Activated CD4-positive, alpha-beta memory T cell treated with anti-CD3 and anti-CD28 coated beads, Interleukin-2, amount 10 ng/mL, durations not matched to agents 7 days and 5 days (primary cell): Measurements from ENCODE around the gene ZMIZ1. TPM values are rescaled to one million over a fixed set of nuclear protein-coding genes. Genes with fewer than 3 reads are reported as not detected.
"Not testable (repeated sequence)": the region's sequence is repeated elsewhere in the genome, so short reads cannot be mapped to it uniquely, and the experiment has no call there.

Experiments used
- CTCF ChIA-PET: fragments of 350-600 bp; sonication (Branson Sonifier 250); formaldehyde crosslinking; loops from one replicate; lab custom pipeline; 2021; ENCODE audit warnings: antibody characterized with exemption, inconsistent platforms; lab: Charles Lee
- POLR2A ChIA-PET: fragments of 350-600 bp; sonication (Branson Sonifier 250); formaldehyde crosslinking; loops from one replicate; lab custom pipeline; 2021; ENCODE audit warnings: antibody characterized with exemption; lab: Charles Lee
- DNase-seq: peaks from one replicate; pipeline ENCODE4 v3.0.0-alpha.2; 2020
- H3K27ac Mint-ChIP-seq: one replicate; pipeline ENCODE4 v1.8.0; 2021; ENCODE audit warnings: mild to moderate bottlenecking, mixed read lengths
- H3K27me3 Mint-ChIP-seq: one replicate; pipeline ENCODE4 v1.8.0; 2021; ENCODE audit warnings: mixed read lengths
- H3K36me3 Mint-ChIP-seq: one replicate; pipeline ENCODE4 v1.8.0; 2021; ENCODE audit warnings: low read depth, mixed read lengths
- H3K4me1 Mint-ChIP-seq: one replicate; pipeline ENCODE4 v1.8.0; 2021; ENCODE audit warnings: mixed read lengths
- H3K4me3 Mint-ChIP-seq: one replicate; pipeline ENCODE4 v1.8.0; 2021; ENCODE audit warnings: mild to moderate bottlenecking, mixed read lengths
- H3K9me3 Mint-ChIP-seq: one replicate; pipeline ENCODE4 v1.8.0; 2021; ENCODE audit warnings: mixed read lengths
- total RNA-seq, 2 experiments: library from RNA; stranded (reverse); gene quantifications; one replicate each; pipeline ENCODE4 v1.2.3, GENCODE V29; 2021

The ZMIZ1 gene
- total RNA-seq, 2 experiments from 2014 or later, result 46.9 to 47.0 TPM

DNA sequence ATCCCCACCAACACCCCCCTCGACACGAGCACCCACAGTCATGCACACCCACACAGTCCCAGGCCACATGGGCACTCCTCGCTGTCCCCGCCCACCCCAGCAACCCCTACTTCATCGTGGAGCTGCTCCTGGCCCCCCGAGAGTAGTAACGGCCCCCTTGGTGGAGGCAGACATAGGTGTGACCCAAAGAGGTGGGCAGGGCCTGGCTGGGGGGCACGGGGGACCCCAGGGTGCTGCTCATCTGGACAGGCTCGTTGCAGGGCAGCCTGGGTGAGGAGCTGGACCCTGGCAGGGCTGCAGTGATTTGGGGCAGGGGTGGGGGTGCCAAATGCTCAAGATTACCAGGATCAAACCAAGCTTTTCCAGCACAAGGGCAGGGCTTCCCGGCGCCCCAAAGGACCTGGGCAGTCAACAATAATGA, 42.4 kb upstream of the ZMIZ1 start:
- Mint-ChIP-seq H3K4me3 (no peak overlapping the region), H3K9me3 (no peaks in the 10 kb centered on the region), H3K4me1 (peaks cover 12% of the 10 kb centered on the region), H3K27me3 (no peaks in the 10 kb centered on the region), H3K27ac (no peak overlapping the region), H3K36me3 (no peaks in the 10 kb centered on the region)
- DNase-seq, result no peak
- CTCF ChIA-PET, result no interaction called here
- POLR2A ChIA-PET, result no interaction called here

DNA sequence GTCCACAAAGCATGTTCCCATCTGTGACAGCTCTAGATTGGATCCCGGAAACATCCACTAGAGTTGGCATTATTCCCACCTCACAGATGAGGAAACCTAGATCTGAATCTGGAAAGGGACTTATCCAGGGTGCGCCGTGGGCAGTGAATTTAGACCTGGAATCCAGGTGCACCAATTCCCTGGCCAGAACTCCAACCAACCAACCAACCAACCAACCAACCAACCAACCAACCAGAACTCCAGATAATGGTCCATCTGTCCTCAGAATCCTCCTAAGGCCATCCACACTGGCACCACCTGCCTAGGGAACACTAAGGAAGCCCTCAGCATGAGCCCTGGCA, 42.0 kb upstream of the ZMIZ1 start:
- CTCF ChIA-PET, result no interaction called here
- H3K4me3 Mint-ChIP-seq, result no peak overlapping the region
- H3K9me3 Mint-ChIP-seq, result no peaks in the 10 kb centered on the region
- DNase-seq, result no peak
- no peak overlapping the region for H3K27ac Mint-ChIP-seq
- POLR2A ChIA-PET, result no interaction called here
- H3K4me1 Mint-ChIP-seq, result peaks cover 12% of the 10 kb centered on the region
- no peaks in the 10 kb centered on the region for H3K27me3 Mint-ChIP-seq
- no peaks in the 10 kb centered on the region for H3K36me3 Mint-ChIP-seq

DNA sequence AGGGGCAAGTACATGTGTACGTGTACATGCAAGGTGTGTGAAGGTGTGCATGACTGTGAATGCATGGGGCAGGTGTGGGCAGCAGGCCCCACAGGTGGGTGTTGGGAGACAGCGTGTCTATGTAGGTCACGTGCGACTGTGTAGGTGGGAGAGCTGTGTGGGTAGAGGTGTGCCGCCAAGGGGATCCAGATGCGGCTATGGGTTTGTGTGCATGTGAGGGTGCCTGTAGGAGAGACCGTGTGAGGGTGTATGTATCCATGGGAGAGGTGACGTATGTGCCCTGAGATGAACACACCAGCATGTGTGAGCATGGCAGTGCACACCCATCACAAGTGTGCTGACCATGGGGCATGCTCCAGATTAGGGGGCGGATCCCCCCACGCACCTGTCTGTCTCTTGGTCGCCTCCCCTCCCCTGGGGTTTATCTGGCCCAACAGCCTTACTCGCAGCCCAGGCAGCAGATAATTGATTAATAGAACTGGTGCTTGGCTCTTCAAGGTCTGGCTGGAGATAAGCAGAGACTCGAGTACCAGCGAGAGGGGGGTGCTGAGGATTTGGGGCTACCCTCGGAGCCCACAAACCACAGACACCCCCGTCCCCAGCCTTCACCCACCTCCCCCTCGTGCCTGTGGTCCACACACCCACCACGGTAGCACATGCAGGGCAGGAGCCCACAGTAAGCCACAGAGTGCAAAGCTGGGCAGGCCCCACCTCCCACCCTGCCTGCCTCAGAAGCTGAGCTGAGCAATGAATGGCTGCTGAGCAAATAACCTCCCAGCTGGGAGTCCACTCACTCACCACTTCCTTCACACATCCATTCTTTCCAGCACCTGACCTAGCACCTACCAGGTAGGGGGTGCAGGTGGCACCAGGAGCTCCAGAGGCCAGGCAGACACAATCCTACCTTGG, 41.4 kb upstream of the ZMIZ1 start:
- H3K9me3 Mint-ChIP-seq, result no peaks in the 10 kb centered on the region
- no peak overlapping the region for H3K4me3 Mint-ChIP-seq
- no peak for DNase-seq
- no peak overlapping the region for H3K27ac Mint-ChIP-seq
- ChIA-PET CTCF (interaction anchor here (1.0 kb wide), 1 partner anchor 10 kb away, joined by 3 read pairs; no protein-coding TSS in a partner anchor), POLR2A (interaction anchor here (1.2 to 1.8 kb wide), 2 partner anchors 9 to 18 kb away, joined by 4 read pairs; no protein-coding TSS in a partner anchor)
- H3K36me3 Mint-ChIP-seq, result no peaks in the 10 kb centered on the region
- no peaks in the 10 kb centered on the region for H3K27me3 Mint-ChIP-seq
- peaks cover 12% of the 10 kb centered on the region for H3K4me1 Mint-ChIP-seq

DNA sequence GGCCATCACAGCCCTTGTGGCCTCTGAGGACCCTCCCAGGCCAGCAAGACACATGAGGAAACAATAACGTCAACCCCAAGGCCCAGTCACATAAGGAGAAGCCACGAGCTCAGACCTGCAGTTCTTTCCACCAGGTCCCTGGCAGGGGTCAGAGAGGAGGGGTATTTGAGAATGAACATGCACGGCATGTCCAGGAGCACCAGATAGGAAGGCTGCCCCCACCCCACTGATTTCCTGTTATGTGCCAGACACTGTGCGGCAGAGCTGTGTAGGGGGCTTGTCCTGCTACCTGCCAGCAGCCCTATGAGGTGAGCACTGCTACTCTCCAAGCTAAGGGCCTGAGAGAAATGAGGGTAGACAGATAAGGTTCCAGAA, 40.7 kb upstream of the ZMIZ1 start:
- H3K27ac Mint-ChIP-seq, result no peak overlapping the region
- H3K36me3 Mint-ChIP-seq, result no peaks in the 10 kb centered on the region
- no peak for DNase-seq
- ChIA-PET CTCF (interaction anchor here (1.0 kb wide), 1 partner anchor 9 kb away, joined by 3 read pairs; no protein-coding TSS in a partner anchor), POLR2A (interaction anchor here (1.2 to 1.8 kb wide), 2 partner anchors 9 to 17 kb away, joined by 4 read pairs; no protein-coding TSS in a partner anchor)
- H3K4me3 Mint-ChIP-seq, result no peak overlapping the region
- no peaks in the 10 kb centered on the region for H3K9me3 Mint-ChIP-seq
- H3K27me3 Mint-ChIP-seq, result no peaks in the 10 kb centered on the region
- H3K4me1 Mint-ChIP-seq, result peaks cover 10% of the 10 kb centered on the region

DNA sequence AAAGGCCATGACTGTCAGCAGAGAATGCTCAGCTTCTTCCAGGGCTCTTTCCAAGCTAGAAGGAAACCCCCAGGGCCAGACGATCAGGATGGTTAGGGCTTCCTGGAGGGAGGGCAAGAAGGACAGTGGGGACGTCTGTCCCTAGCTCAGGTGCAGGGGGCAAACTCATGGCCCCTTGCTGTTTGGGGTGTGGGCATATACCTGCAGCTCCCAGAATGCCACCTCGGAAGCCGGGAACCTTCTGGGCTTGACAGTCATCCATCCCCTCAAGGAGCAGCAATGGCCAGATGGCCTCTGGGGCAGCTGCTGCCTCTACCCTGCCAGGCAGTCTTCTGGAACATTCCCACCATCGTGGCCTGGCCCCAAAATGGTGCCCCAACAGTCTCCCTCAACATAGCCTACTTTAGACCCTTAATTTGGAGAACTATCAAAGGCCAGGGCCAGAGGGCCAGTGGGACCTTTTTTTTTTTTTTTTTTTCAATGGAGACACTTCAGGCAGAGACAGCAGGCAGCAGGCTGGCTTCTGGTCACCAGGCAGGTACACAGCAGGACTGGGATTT, 40.2 kb upstream of the ZMIZ1 start:
- Mint-ChIP-seq H3K36me3 (no peaks in the 10 kb centered on the region), H3K4me3 (no peak overlapping the region), H3K27me3 (no peaks in the 10 kb centered on the region), H3K27ac (no peak overlapping the region), H3K9me3 (no peaks in the 10 kb centered on the region), H3K4me1 (peaks cover 10% of the 10 kb centered on the region)
- ChIA-PET CTCF (interaction anchor here (1.0 kb wide), 1 partner anchor 8 kb away, joined by 3 read pairs; no protein-coding TSS in a partner anchor), POLR2A (interaction anchor here (0.7 to 1.8 kb wide), 3 partner anchors 8 to 17 kb away, joined by 3 to 4 read pairs (median 4); no protein-coding TSS in a partner anchor)
- no peak for DNase-seq

DNA sequence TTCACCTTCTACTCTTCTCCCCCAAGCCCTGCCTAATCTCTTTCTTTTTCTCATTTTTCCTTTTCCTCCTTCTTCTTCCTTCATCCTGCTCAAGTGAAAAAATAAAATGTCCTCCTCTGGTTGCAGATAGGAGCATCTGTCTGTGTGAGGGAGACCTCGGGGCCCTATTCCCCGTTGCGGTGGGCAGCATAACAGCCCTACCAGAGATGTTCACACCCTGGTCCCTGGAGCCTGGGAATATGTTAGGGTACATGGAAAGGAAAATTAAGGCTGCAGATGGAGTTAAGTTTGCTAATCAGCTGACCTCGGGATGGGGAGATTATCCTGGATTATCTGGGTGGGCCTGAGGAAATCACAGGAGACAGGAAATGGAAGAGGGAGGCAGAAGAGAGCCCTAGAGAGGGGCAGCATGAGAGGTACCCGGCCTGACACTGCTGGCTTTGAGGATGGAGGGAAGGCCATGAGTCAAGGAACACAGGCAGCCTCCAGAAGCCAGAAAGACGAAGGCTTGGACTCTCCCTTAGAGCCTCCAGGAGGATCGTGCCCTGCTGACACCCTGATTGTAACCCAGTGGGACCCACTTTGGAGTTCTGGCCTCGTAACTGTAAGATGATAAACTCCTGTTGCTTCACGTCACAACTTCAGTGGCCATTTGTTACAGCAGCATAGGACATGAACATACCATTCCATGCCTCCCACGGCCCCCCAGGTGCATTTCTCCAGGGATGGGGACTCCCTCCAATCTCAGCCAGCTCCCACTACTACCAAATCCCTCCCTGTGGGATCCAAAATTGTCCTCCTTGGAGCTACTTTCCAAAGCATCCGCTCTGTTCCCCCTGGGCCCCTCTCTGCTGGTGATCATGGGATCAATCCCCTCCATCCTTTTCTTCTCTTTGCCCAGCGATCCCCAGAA, 39.0 kb upstream of the ZMIZ1 start:
- H3K27me3 Mint-ChIP-seq, result peaks cover 2% of the 10 kb centered on the region
- H3K4me1 Mint-ChIP-seq, result peaks cover 10% of the 10 kb centered on the region
- H3K4me3 Mint-ChIP-seq, result no peak overlapping the region
- no peaks in the 10 kb centered on the region for H3K9me3 Mint-ChIP-seq
- no peak for DNase-seq
- ChIA-PET POLR2A (interaction anchor here (0.7 kb wide), 1 partner anchor 14 kb away, joined by 3 read pairs; no protein-coding TSS in a partner anchor), CTCF (no interaction called here)
- H3K36me3 Mint-ChIP-seq, result no peaks in the 10 kb centered on the region
- H3K27ac Mint-ChIP-seq, result no peak overlapping the region

DNA sequence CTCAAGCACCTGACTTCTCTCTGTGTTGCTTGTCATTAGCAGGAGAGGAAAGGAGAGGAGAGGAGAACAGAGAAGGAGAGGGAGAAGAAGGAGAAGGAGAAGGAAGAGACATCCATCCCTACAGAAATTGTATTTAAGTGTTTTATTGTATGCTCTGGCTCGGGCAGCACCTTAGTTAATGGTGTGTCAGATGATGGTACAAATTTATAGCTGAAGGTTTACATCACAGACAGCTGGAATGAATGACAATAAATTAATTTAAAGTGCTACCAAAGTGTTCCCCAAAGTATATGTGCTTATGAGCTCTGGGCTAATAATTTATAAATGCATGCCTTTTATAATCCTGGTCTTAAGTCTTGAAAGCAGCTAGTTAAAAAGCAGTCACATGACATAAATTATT, 38.1 kb upstream of the ZMIZ1 start:
- Mint-ChIP-seq H3K27me3 (peaks cover 2% of the 10 kb centered on the region), H3K9me3 (no peaks in the 10 kb centered on the region), H3K36me3 (no peaks in the 10 kb centered on the region), H3K4me1 (peaks cover 8% of the 10 kb centered on the region), H3K27ac (no peak overlapping the region), H3K4me3 (no peak overlapping the region)
- DNase-seq, result no peak
- POLR2A ChIA-PET, result no interaction called here
- CTCF ChIA-PET, result no interaction called here

DNA sequence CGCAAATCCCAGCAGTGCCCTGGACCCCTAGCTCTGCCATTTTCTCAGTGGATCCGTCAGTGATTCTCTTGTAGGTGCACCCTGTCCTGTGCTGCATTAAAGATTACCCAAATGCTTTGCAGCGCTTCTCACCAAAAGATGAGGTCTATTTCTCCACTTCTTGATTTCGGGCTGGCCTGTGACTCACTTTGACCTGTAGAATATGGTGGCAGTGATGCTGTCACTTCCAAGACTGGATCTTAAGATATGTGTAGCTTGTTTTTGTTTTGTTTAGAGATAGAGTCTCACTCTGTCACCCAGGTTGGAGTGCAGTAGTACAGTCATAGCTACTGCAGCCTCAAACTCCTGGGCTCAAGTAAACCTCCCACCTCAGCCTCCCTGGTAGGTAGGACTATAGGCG, 37.0 kb upstream of the ZMIZ1 start:
- Mint-ChIP-seq H3K9me3 (no peaks in the 10 kb centered on the region), H3K27me3 (peaks cover 2% of the 10 kb centered on the region), H3K4me3 (no peak overlapping the region), H3K36me3 (no peaks in the 10 kb centered on the region), H3K4me1 (peaks cover 6% of the 10 kb centered on the region), H3K27ac (no peak overlapping the region)
- ChIA-PET CTCF (no interaction called here), POLR2A (no interaction called here)
- DNase-seq, result no peak

DNA sequence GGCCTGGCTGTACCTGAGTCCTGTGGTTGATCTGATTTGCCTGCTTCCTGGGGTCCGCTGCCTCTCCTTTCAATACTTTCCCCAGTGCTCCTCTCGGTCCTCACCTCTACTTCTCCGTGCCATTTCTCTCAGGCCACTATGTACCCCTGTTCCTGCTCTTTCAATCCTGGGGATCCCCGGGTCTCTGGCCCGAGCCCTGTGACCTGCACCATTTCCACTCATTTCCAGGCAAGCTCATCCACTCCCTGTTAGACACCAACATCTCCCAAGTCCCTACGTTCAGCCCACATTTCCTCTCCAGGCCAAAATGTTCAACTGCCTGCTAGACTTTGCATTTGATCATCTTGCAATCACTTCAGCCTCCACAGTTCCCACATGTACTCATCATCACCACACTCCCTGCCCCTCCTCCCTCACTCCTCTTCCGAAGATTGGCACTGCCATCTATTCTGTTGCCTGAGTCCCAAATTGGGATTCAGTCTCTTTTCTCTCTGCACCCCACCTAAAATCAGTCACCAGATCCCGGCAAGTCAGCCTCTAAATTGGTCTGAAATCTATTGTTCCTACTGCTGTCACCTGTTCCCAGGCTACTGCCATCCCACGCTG, 34.4 kb upstream of the ZMIZ1 start:
- Mint-ChIP-seq H3K27ac (no peak overlapping the region), H3K4me1 (no peaks in the 10 kb centered on the region), H3K4me3 (no peak overlapping the region), H3K36me3 (no peaks in the 10 kb centered on the region), H3K27me3 (peaks cover 2% of the 10 kb centered on the region), H3K9me3 (no peaks in the 10 kb centered on the region)
- no peak for DNase-seq
- ChIA-PET POLR2A (no interaction called here), CTCF (no interaction called here)

DNA sequence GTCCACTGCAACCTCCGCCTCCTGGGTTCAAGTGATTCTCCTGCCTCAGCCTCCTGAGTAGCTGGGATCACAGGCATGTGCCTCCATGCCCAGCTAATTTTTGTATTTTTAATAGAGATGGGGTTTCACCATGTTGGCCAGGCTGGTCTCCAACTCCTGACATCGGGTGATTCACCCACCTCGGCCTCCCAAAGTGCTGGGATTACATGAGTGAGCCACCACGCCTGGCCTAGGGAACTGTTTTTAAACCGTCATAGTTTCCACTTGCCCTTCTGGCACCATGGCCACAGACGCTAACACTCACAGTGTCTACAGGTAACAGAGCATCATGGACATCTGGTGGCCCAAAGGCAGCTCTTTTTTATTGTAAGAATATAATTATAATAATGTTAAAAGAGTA, 32.4 kb upstream of the ZMIZ1 start:
- not testable (repeated sequence) for H3K27ac Mint-ChIP-seq, H3K27me3 Mint-ChIP-seq, H3K9me3 Mint-ChIP-seq, H3K36me3 Mint-ChIP-seq, H3K4me1 Mint-ChIP-seq, H3K4me3 Mint-ChIP-seq, DNase-seq
- CTCF ChIA-PET, result interaction anchor here (1.1 to 2.1 kb wide), 2 partner anchors 8 to 62 kb away, joined by 3 to 5 read pairs; no protein-coding TSS in a partner anchor
- POLR2A ChIA-PET, result interaction anchor here (1.2 kb wide), 1 partner anchor 8 kb away, joined by 4 read pairs; no protein-coding TSS in a partner anchor

DNA sequence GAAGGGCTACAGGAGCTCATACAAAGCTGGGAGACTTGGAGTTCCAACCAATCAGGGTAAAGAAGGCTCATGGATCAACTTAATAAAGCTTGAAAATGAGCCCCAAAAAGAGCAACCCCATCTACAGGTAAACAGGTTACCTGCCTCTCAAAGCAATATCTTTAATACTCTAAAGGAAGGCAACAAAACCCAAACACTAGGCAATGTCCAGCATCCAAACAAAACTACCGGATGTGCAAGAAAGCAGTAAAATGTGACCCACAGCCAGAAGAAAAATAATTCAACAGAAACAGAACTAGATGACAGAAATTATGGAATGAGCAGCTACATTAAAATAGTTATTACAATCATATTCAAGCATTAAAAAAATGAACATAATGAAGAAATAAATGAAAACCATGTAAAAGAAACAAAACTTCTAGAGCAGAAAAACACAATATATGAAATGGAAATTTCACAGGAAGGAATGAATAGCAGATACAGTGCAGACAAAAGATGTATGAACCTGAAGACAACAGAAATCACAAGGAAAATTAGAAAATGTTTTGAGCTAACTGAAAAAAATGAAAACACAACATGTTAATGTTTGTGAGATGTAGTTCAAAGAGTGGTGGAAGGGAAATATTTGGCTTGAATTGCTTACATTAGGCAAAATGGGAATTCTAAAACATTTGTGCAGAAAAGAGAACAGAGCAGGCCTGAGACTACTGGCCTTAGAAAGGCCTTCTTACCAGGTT, 30.5 kb upstream of the ZMIZ1 start:
- Mint-ChIP-seq H3K4me3 (no peak overlapping the region), H3K4me1 (peaks cover 3% of the 10 kb centered on the region), H3K27ac (no peak overlapping the region), H3K9me3 (no peaks in the 10 kb centered on the region), H3K36me3 (no peaks in the 10 kb centered on the region), H3K27me3 (peaks cover 18% of the 10 kb centered on the region)
- ChIA-PET CTCF (interaction anchor here (1.2 to 2.1 kb wide), 2 partner anchors 9 to 63 kb away, joined by 3 to 5 read pairs; no protein-coding TSS in a partner anchor), POLR2A (no interaction called here)
- DNase-seq, result no peak

DNA sequence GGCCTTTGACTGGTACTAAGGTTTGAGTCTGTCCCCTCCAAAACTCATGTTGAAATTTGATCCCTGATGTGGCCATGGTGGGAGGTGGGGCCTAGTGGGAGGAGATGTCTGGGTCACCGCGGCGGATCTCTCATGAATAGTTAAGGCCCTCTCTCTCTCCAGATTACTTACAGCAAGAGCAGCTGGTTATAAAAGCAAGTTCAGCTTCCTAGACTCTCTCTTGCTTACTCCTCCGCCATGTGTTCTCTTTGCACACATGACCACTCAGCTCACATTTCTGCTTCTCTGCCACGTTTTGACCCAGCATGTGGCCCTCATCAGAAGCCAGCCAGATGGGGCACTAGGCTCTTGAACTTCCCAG, 29.9 kb upstream of the ZMIZ1 start:
- Mint-ChIP-seq H3K9me3 (no peaks in the 10 kb centered on the region), H3K4me1 (peaks cover 6% of the 10 kb centered on the region), H3K27ac (no peak overlapping the region), H3K27me3 (peaks cover 20% of the 10 kb centered on the region), H3K36me3 (no peaks in the 10 kb centered on the region), H3K4me3 (no peak overlapping the region)
- ChIA-PET POLR2A (no interaction called here), CTCF (interaction anchor here (1.2 kb wide), 1 partner anchor 8 kb away, joined by 3 read pairs; no protein-coding TSS in a partner anchor)
- DNase-seq, result no peak
